22Rv1 (cell line): Measurements from ENCODE around the gene TCP11L1.

Experiments used
- H3K27ac ChIP-seq: fragments of 450-650 bp; 2 replicates; pipeline ENCODE4 v1.5.1; 2017
- CTCF ChIP-seq: fragments of 450-650 bp; IDR thresholded peaks from 2 replicates; pipeline ENCODE4 v1.5.1; 2017; ENCODE audit warnings: mild to moderate bottlenecking
- ZFX ChIP-seq: fragments of 450-650 bp; IDR thresholded peaks from 2 replicates; pipeline ENCODE4 v1.6.1; 2017; ENCODE audit warnings: antibody characterized with exemption, borderline replicate concordance

Gene TCP11L1

GRCh38 chr11:33039274-33040032, at the start of gene TCP11L1:
TCP11L1 (plus strand) TSS chr11:33039572; CDS start chr11:33043774, 4,202 bp downstream.
- TF ChIP-seq ZFX (no peak), CTCF (peak; percentile 3; the same call in 1 of the 2 replicates)
- H3K27ac ChIP-seq, result peak within 1 kb of the TSS; percentile 95

- TF ChIP-seq ZFX (no peak), CTCF (no peak)
- H3K27ac ChIP-seq, result no peak overlapping the region
Observed at GRCh38 chr11:32990481-32990880, 48.9 kb upstream of the TCP11L1 start.

- TF ChIP-seq ZFX (no peak), CTCF (no peak)
Observed at GRCh38 chr11:32991427-32991826, 47.9 kb upstream of the TCP11L1 start.

GRCh38 chr11:32991898-32992297, 47.5 kb upstream of the TCP11L1 start:
- TF ChIP-seq ZFX, result no peak
- no peak for TF ChIP-seq CTCF
- no peak overlapping the region for H3K27ac ChIP-seq

More at GRCh38 chr11:32991427-32991826, 47.9 kb upstream of the TCP11L1 start:
- no peak overlapping the region for H3K27ac ChIP-seq

GRCh38 chr11:33000181-33000580, 39.2 kb upstream of the TCP11L1 start:
- TF ChIP-seq ZFX (no peak), CTCF (no peak)
- no peak overlapping the region for H3K27ac ChIP-seq

- TF ChIP-seq ZFX (no peak), CTCF (no peak)
- no peak overlapping the region for H3K27ac ChIP-seq
Observed at GRCh38 chr11:33001281-33001680, 38.1 kb upstream of the TCP11L1 start.

- TF ChIP-seq CTCF (no peak), ZFX (no peak)
- no peak overlapping the region for H3K27ac ChIP-seq
Observed at GRCh38 chr11:33001751-33002542, 37.4 kb upstream of the TCP11L1 start.
